B cell (primary cell): ENCODE measurements around the gene PHKA2.

Experiments used
- CTCF ChIP-seq: fragments of 200-600 bp; IDR thresholded peaks from one replicate; pipeline ENCODE4 v1.8.0; 2022; ENCODE audit warnings: antibody characterized with exemption, mild to moderate bottlenecking
- EZH2 ChIP-seq: IDR thresholded peaks from 2 replicates; pipeline ENCODE4 v1.6.1; 2012; ENCODE audit warnings: borderline replicate concordance, low read depth, mild to moderate bottlenecking, moderate library complexity, low read length; ENCODE audit not compliant: insufficient read depth, poor library complexity, severe bottlenecking

GRCh38 chrX:18937173-18937572, 46.7 kb downstream of the PHKA2 start:
- no peak for TF ChIP-seq EZH2
- TF ChIP-seq CTCF: no peak
